ENCODE data around the gene NVL. TPM values are rescaled to one million over a fixed set of nuclear protein-coding genes. Genes with fewer than 3 reads are reported as not detected.

NVL gene
- total RNA-seq, 1 experiment from 2014 or later, result 33.4 TPM

DNA sequence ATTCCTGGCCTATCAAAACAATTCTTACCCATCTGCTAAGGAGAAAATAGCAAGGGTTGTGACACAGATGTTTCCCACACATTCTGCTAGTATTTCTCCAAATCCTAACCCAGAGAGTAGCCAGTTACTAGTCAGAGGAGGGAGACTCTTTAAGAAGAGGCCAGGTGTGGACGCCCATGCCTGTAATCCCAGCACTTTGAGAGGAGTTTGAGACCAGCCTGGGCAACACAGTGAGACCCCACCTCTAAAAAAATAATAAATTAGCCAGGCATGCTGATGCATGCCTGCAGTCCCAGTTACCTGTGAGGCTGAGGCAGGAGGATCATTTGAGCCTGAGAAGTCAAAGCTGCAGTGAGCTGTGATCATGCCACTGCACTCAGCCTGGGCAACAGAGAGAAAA, 28.6 kb downstream of the NVL start:
- H3K4me1 Mint-ChIP-seq, result no peaks in the 10 kb centered on the region
- no peak for ATAC-seq
- peaks cover 47% of the 10 kb centered on the region for H3K36me3 Mint-ChIP-seq
- ChIA-PET CTCF (interaction anchor here (0.6 to 0.7 kb wide), 2 partner anchors 19 to 745 kb away, joined by 3 to 5 read pairs; no protein-coding TSS in a partner anchor), POLR2A (no interaction called here)
- TF ChIP-seq MYBL2 (CRISPR knock-in tag; IDR thresholded peaks at IDR 0.05) (no peak), ZNF671 (CRISPR knock-in tag; IDR thresholded peaks at IDR 0.05) (no peak), JUN (CRISPR knock-in tag; IDR thresholded peaks at IDR 0.05) (no peak), ZNF396 (CRISPR knock-in tag; IDR thresholded peaks at IDR 0.05; ENCODE audit: borderline replicate concordance) (no peak), STAT6 (CRISPR knock-in tag; conservative IDR thresholded peaks at IDR 0.05; ENCODE audit: low read depth) (no peak), ELF4 (CRISPR knock-in tag; IDR thresholded peaks at IDR 0.05; ENCODE audit: low read depth) (no peak), GRHL2 (CRISPR knock-in tag; IDR thresholded peaks at IDR 0.05; ENCODE audit: insufficient replicate concordance, severe bottlenecking) (no peak), NFYB (CRISPR knock-in tag; conservative IDR thresholded peaks at IDR 0.05; ENCODE audit: low read depth) (no peak), CREB1 (CRISPR knock-in tag; IDR thresholded peaks at IDR 0.05) (no peak), FOXP1 (CRISPR knock-in tag; IDR thresholded peaks at IDR 0.05; ENCODE audit: borderline replicate concordance) (no peak), ZNF138 (CRISPR knock-in tag; conservative IDR thresholded peaks at IDR 0.05) (no peak), TEAD4 (CRISPR knock-in tag; IDR thresholded peaks at IDR 0.05) (no peak), OVOL2 (CRISPR knock-in tag; IDR thresholded peaks at IDR 0.05; ENCODE audit: borderline replicate concordance) (no peak), ZSCAN18 (CRISPR knock-in tag; IDR thresholded peaks at IDR 0.05) (no peak)
- TF ChIP-seq, protein P1, sequence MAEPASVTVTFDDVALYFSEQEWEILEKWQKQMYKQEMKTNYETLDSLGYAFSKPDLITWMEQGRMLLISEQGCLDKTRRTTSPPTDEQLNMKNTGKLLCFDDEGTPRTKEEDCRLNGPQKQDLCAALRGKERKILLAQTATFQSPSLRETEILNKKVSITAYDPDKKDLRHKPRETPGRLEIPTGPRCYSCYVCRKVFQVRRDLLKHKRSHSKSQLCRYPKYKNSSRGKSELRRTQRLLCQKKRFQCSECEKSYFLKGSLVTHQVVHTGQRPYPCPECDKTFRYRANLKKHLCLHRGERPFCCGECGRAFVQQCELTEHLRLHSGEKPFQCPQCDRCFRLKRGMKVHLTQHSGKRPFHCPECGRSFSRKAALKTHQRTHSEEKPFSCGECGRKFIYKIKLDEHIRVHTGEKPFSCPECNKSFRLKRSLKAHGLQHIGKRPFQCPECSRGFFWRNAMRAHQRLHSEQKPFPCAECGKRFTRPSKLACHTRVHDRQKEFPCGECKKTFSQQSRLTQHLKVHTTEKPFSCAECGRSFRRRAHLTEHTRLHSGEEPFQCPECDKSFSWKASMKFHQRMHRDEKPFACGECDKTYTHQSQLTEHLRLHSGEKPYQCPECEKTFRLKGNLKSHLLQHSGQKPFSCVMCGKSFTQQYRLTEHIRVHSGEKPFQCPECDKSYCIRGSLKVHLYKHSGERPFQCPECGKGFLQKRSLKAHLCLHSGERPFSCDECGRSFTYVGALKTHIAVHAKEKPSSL (CRISPR knock-in tag; conservative IDR thresholded peaks at IDR 0.05), result no peak
- TF ChIP-seq, protein P2, sequence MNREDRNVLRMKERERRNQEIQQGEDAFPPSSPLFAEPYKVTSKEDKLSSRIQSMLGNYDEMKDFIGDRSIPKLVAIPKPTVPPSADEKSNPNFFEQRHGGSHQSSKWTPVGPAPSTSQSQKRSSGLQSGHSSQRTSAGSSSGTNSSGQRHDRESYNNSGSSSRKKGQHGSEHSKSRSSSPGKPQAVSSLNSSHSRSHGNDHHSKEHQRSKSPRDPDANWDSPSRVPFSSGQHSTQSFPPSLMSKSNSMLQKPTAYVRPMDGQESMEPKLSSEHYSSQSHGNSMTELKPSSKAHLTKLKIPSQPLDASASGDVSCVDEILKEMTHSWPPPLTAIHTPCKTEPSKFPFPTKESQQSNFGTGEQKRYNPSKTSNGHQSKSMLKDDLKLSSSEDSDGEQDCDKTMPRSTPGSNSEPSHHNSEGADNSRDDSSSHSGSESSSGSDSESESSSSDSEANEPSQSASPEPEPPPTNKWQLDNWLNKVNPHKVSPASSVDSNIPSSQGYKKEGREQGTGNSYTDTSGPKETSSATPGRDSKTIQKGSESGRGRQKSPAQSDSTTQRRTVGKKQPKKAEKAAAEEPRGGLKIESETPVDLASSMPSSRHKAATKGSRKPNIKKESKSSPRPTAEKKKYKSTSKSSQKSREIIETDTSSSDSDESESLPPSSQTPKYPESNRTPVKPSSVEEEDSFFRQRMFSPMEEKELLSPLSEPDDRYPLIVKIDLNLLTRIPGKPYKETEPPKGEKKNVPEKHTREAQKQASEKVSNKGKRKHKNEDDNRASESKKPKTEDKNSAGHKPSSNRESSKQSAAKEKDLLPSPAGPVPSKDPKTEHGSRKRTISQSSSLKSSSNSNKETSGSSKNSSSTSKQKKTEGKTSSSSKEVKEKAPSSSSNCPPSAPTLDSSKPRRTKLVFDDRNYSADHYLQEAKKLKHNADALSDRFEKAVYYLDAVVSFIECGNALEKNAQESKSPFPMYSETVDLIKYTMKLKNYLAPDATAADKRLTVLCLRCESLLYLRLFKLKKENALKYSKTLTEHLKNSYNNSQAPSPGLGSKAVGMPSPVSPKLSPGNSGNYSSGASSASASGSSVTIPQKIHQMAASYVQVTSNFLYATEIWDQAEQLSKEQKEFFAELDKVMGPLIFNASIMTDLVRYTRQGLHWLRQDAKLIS (CRISPR knock-in tag; IDR thresholded peaks at IDR 0.05; ENCODE audit: borderline replicate concordance), result no peak
- TF ChIP-seq, protein P3, sequence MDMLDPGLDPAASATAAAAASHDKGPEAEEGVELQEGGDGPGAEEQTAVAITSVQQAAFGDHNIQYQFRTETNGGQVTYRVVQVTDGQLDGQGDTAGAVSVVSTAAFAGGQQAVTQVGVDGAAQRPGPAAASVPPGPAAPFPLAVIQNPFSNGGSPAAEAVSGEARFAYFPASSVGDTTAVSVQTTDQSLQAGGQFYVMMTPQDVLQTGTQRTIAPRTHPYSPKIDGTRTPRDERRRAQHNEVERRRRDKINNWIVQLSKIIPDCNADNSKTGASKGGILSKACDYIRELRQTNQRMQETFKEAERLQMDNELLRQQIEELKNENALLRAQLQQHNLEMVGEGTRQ (CRISPR knock-in tag; IDR thresholded peaks at IDR 0.05), result no peak
- TF ChIP-seq, protein P4, sequence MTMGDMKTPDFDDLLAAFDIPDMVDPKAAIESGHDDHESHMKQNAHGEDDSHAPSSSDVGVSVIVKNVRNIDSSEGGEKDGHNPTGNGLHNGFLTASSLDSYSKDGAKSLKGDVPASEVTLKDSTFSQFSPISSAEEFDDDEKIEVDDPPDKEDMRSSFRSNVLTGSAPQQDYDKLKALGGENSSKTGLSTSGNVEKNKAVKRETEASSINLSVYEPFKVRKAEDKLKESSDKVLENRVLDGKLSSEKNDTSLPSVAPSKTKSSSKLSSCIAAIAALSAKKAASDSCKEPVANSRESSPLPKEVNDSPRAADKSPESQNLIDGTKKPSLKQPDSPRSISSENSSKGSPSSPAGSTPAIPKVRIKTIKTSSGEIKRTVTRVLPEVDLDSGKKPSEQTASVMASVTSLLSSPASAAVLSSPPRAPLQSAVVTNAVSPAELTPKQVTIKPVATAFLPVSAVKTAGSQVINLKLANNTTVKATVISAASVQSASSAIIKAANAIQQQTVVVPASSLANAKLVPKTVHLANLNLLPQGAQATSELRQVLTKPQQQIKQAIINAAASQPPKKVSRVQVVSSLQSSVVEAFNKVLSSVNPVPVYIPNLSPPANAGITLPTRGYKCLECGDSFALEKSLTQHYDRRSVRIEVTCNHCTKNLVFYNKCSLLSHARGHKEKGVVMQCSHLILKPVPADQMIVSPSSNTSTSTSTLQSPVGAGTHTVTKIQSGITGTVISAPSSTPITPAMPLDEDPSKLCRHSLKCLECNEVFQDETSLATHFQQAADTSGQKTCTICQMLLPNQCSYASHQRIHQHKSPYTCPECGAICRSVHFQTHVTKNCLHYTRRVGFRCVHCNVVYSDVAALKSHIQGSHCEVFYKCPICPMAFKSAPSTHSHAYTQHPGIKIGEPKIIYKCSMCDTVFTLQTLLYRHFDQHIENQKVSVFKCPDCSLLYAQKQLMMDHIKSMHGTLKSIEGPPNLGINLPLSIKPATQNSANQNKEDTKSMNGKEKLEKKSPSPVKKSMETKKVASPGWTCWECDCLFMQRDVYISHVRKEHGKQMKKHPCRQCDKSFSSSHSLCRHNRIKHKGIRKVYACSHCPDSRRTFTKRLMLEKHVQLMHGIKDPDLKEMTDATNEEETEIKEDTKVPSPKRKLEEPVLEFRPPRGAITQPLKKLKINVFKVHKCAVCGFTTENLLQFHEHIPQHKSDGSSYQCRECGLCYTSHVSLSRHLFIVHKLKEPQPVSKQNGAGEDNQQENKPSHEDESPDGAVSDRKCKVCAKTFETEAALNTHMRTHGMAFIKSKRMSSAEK (CRISPR knock-in tag; IDR thresholded peaks at IDR 0.05; ENCODE audit: borderline replicate concordance), result no peak
- H3K4me3 Mint-ChIP-seq, result no peak overlapping the region
- DNase-seq (ENCODE audit: low spot score), result no peak
- H3K9me3 Mint-ChIP-seq, result no peaks in the 10 kb centered on the region
- no peak overlapping the region for H3K27ac Mint-ChIP-seq
- no peaks in the 10 kb centered on the region for H3K27me3 Mint-ChIP-seq (ENCODE audit: low read depth)

Data from WTC11 (cell line).